Vagina (tissue), 2 donors: Measurements from ENCODE around the gene TCF7. TPM values are rescaled to one million over a fixed set of nuclear protein-coding genes. Genes with fewer than 3 reads are reported as not detected.

Source experiments
- DNase-seq, 2 donors: peaks; one replicate each; pipeline ENCODE4 v3.0.0-alpha.2; 2017; ENCODE audit errors: extremely low spot score in 2 of 2
- H3K27ac ChIP-seq: fragments of 200-600 bp; sonication (generic); one replicate; pipeline ENCODE4 v1.5.1; 2019
- H3K27me3 ChIP-seq: fragments of 200-600 bp; sonication (generic); one replicate; pipeline ENCODE4 v1.5.1; 2019
- H3K36me3 ChIP-seq, 2 donors: fragments of 200-600 bp; sonication (generic); one replicate each; pipeline ENCODE4 v1.5.1; 2017 to 2019
- H3K4me1 ChIP-seq: fragments of 200-600 bp; sonication (generic); one replicate; pipeline ENCODE4 v1.5.1; 2019
- H3K4me3 ChIP-seq, 2 donors: fragments of 200-600 bp; sonication (generic); 1 replicate in 1 of 2; 2 replicates in 1 of 2; pipeline ENCODE4 v1.5.1; 2016 to 2019
- H3K9me3 ChIP-seq: fragments of 200-600 bp; sonication (generic); one replicate; pipeline ENCODE4 v1.5.1; 2019
- POLR2A ChIP-seq, 2 donors: fragments of 450-650 bp; IDR thresholded peaks; one replicate each; pipeline ENCODE4 v1.6.1; 2017; ENCODE audit warnings: antibody characterized with exemption in 2 of 2, mild to moderate bottlenecking in 2 of 2, moderate library complexity in 2 of 2
- POLR2AphosphoS5 ChIP-seq, 2 donors: sonication (generic); formaldehyde crosslinking; IDR thresholded peaks; one replicate each; pipeline ENCODE4 v1.9.0; 2017; ENCODE audit warnings: antibody characterized with exemption in 2 of 2, mild to moderate bottlenecking in 2 of 2, low read depth in 1 of 2; ENCODE audit not compliant: insufficient read depth in 1 of 2
- intact Hi-C: fragments of 100-400 bp; cut with DNase I; formaldehyde crosslinking; loops from one replicate; pipeline ENCODE4 v1.15.1; 2023
- total RNA-seq: library from RNA; depleted of rRNA; stranded (reverse); fragments of >200 nt; gene quantifications from one replicate; pipeline ENCODE4 v1.2.3, GENCODE V29; 2016
- TF ChIP-seq, protein P1 (sequence below), 3 experiments: fragments of 450-650 bp in 2 of 3; fragments of 200-600 bp in 1 of 3; sonication (generic) in 1 of 3; IDR thresholded peaks; one replicate each; pipeline ENCODE4 v1.5.1; 2017 to 2019; ENCODE audit warnings: antibody characterized with exemption in 3 of 3, mild to moderate bottlenecking in 2 of 3, moderate library complexity in 2 of 3

TCF7 gene
- total RNA-seq, 1 donor from 2014 or later, result 1.7 TPM

DNA sequence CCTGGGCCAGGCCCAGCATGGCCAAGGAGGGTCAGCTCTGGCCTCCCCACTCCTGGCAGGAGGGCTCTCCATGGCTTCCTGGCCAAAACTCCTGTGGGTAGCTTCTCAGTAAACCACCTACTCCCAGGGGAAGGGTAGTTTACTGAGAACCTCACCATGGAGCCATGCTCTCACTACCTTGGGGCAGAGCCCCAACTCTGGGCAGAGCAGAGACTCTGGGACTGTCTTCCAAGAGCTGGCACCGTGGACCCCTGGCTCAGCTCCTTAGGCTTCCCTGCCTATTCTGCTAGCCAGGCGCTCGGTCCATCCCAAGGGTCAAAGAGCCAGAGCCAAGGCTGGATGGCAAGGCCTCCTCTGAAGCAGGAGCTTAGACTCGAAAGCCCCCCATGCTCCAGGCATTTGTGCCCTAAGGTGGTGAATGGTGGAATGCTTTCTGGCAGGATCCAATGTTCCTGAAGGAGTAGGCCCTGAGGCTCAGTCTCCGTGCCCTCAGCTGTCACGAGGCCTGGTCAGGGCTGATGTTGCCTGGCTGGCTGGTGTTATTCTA is 19.6 kb downstream of the TCF7 start:
- Histone ChIP-seq H3K9me3 (no peaks in the 10 kb centered on the region), H3K36me3 (peaks cover 0 to 22% of the 10 kb centered on the region in 2 donors), H3K4me1 (peaks cover 13% of the 10 kb centered on the region), H3K27ac (no peak overlapping the region), H3K4me3 (no peak overlapping the region), H3K27me3 (no peaks in the 10 kb centered on the region)
- TF ChIP-seq POLR2AphosphoS5 (IDR thresholded peaks at IDR 0.05; ENCODE audit: insufficient read depth in 1 of 2, low read depth in 1 of 2), result no peak
- TF ChIP-seq, protein P1, sequence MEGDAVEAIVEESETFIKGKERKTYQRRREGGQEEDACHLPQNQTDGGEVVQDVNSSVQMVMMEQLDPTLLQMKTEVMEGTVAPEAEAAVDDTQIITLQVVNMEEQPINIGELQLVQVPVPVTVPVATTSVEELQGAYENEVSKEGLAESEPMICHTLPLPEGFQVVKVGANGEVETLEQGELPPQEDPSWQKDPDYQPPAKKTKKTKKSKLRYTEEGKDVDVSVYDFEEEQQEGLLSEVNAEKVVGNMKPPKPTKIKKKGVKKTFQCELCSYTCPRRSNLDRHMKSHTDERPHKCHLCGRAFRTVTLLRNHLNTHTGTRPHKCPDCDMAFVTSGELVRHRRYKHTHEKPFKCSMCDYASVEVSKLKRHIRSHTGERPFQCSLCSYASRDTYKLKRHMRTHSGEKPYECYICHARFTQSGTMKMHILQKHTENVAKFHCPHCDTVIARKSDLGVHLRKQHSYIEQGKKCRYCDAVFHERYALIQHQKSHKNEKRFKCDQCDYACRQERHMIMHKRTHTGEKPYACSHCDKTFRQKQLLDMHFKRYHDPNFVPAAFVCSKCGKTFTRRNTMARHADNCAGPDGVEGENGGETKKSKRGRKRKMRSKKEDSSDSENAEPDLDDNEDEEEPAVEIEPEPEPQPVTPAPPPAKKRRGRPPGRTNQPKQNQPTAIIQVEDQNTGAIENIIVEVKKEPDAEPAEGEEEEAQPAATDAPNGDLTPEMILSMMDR (IDR thresholded peaks at IDR 0.05), result no peak
- intact Hi-C loops, result no loop called here
- no peak for DNase-seq

- intact Hi-C loops, result no loop called here
- peaks cover 13% of the 10 kb centered on the region for H3K4me1 ChIP-seq
- TF ChIP-seq, protein P1 (IDR thresholded peaks at IDR 0.05), result no peak
- TF ChIP-seq POLR2A (IDR thresholded peaks at IDR 0.05), result no peak
- TF ChIP-seq POLR2AphosphoS5 (IDR thresholded peaks at IDR 0.05; ENCODE audit: insufficient read depth in 1 of 2, low read depth in 1 of 2), result no peak
- no peak for DNase-seq
- no peaks in the 10 kb centered on the region for H3K27me3 ChIP-seq
- no peak overlapping the region for H3K27ac ChIP-seq
- no peaks in the 10 kb centered on the region for H3K9me3 ChIP-seq
- peaks cover 0 to 22% of the 10 kb centered on the region in 2 donors for H3K36me3 ChIP-seq
- no peak overlapping the region for H3K4me3 ChIP-seq
Observed at GRCh38 chr5:134135091-134135655, 20.7 kb downstream of the TCF7 start.

GRCh38 chr5:134136221-134136631 is 21.7 kb downstream of the TCF7 start:
- Histone ChIP-seq H3K27me3 (no peaks in the 10 kb centered on the region), H3K36me3 (peaks cover 0 to 22% of the 10 kb centered on the region in 2 donors), H3K27ac (no peak overlapping the region), H3K4me1 (peaks cover 20% of the 10 kb centered on the region), H3K4me3 (no peak overlapping the region), H3K9me3 (no peaks in the 10 kb centered on the region)
- DNase-seq, result peak in 1 of 2 donors; percentile 58
- intact Hi-C loops, result no loop called here
- TF ChIP-seq POLR2AphosphoS5 (IDR thresholded peaks at IDR 0.05; ENCODE audit: insufficient read depth in 1 of 2, low read depth in 1 of 2), result no peak
- TF ChIP-seq POLR2A (IDR thresholded peaks at IDR 0.05), result no peak
- TF ChIP-seq, protein P1 (IDR thresholded peaks at IDR 0.05), result no peak

DNA sequence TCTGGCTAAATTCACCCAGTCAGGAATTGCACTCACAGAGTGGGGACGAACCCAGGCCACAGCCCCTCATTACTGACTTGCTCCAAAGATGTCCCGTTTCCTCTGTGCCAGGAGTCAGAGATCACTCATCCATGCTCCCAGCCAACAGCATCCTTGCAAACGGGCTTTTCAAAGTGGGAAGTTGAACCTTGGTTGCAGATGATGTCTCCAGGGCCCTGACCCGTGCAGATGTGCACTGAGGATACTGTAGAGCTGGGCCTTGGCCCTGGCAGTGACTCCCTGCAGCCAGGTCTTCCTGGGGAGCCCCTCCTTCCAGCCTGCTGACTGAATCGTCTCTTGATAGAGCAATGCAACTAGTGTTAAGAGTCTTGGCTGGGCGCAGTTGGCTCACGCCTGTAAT is 22.3 kb downstream of the TCF7 start:
- Histone ChIP-seq H3K4me3 (no peak overlapping the region), H3K27ac (no peak overlapping the region), H3K9me3 (no peaks in the 10 kb centered on the region), H3K27me3 (no peaks in the 10 kb centered on the region), H3K36me3 (peaks cover 0 to 22% of the 10 kb centered on the region in 2 donors), H3K4me1 (peaks cover 25% of the 10 kb centered on the region)
- intact Hi-C loops, result no loop called here
- TF ChIP-seq POLR2AphosphoS5 (IDR thresholded peaks at IDR 0.05; ENCODE audit: insufficient read depth in 1 of 2, low read depth in 1 of 2), result no peak
- TF ChIP-seq, protein P1 (IDR thresholded peaks at IDR 0.05), result no peak
- no peak for TF ChIP-seq POLR2A (IDR thresholded peaks at IDR 0.05)
- DNase-seq, result peak; percentile 74 to 82
